GM10248 (cell line): ENCODE measurements around the gene MFSD6.

Experiments
- CTCF ChIA-PET: fragments of 300-600 bp; sonication (Branson Sonifier 250); formaldehyde crosslinking; extraction: SDS; loops from one replicate; lab custom pipeline; 2021; ENCODE audit warnings: antibody characterized with exemption; lab: Yijun Ruan, JAX
- POLR2A ChIA-PET: fragments of 350-650 bp; sonication (Branson Sonifier 250); formaldehyde crosslinking; extraction: SDS; loops from one replicate; lab custom pipeline; 2020; ENCODE audit warnings: antibody characterized with exemption; lab: Yijun Ruan, JAX
- DNase-seq: peaks from one replicate; pipeline ENCODE4 v3.0.0; 2012; ENCODE audit errors: extremely low spot score
- CTCF ChIP-seq: IDR thresholded peaks from 2 replicates; pipeline ENCODE4 v1.5.1; 2012; ENCODE audit warnings: mild to moderate bottlenecking, low read depth; ENCODE audit errors: extremely low read depth, missing control alignments, control extremely low read depth

Gene MFSD6

DNA sequence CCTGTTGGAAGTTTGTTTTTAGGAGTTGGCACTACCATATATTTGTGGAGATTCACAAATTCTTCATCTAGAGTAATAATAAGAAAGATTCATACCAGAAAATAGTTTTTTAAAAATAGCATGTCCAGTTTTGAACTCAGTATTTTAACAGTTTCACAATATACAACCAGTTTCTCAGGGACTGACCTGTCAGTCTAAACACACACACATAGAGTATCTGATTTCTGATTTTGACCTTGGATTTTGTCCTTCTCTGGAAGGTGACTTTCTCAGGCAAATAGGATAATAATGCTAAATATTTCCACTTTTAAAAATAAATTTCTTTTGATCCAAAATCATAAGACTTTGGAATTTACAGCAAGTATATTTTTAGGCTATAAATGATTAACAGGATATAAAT is 32.0 kb downstream of the MFSD6 start:
- ChIA-PET POLR2A (no interaction called here), CTCF (interaction anchor here (0.8 to 1.2 kb wide), 2 partner anchors 12 to 19 kb away, joined by 3 read pairs; no protein-coding TSS in a partner anchor)
- DNase-seq: no peak

GRCh38 chr2:190441564-190441963 is 33.4 kb downstream of the MFSD6 start:
- no peak for TF ChIP-seq CTCF
- CTCF ChIA-PET: interaction anchor here (0.8 to 1.0 kb wide), 4 partner anchors 8 to 210 kb away, joined by 3 read pairs; no protein-coding TSS in a partner anchor
- POLR2A ChIA-PET: no interaction called here
- DNase-seq: no peak

More for the DNA sequence above, 32.0 kb downstream of the MFSD6 start:
- TF ChIP-seq CTCF: no peak

GRCh38 chr2:190443055-190443454 is 34.9 kb downstream of the MFSD6 start:
- DNase-seq: no peak
- CTCF ChIA-PET: no interaction called here
- POLR2A ChIA-PET: no interaction called here
- TF ChIP-seq CTCF: no peak

- POLR2A ChIA-PET: no interaction called here
- TF ChIP-seq CTCF: no peak
- CTCF ChIA-PET: no interaction called here
- DNase-seq: no peak
Observed at GRCh38 chr2:190443778-190444481, 35.8 kb downstream of the MFSD6 start.

- ChIA-PET POLR2A (interaction anchor here (0.6 kb wide), 1 partner anchor 26 kb away, joined by 4 read pairs; no protein-coding TSS in a partner anchor), CTCF (interaction anchor here (1.3 to 3.4 kb wide), 3 partner anchors 9 to 26 kb away, joined by 4 to 19 read pairs (median 9); no protein-coding TSS in a partner anchor)
- no peak for DNase-seq
- TF ChIP-seq CTCF: no peak
Observed at GRCh38 chr2:190444976-190445375, 36.8 kb downstream of the MFSD6 start.

GRCh38 chr2:190446193-190446592 is 38.0 kb downstream of the MFSD6 start:
- no peak for DNase-seq
- ChIA-PET POLR2A (no interaction called here), CTCF (interaction anchor here (1.0 to 3.4 kb wide), 7 partner anchors 10 to 234 kb away, joined by 3 to 19 read pairs (median 7); no protein-coding TSS in a partner anchor)
- TF ChIP-seq CTCF: no peak
